ENCODE results near the gene POU3F1. TPM values are rescaled to one million over a fixed set of nuclear protein-coding genes. Genes with fewer than 3 reads are reported as not detected.

POU3F1 gene
- total and polyA plus RNA-seq, 10 of the 15 experiments (the other 5 are each of a cell fraction or from before 2014, with no cell fraction given) = 0.04 to 0.53 (median 0.10) TPM; not detected in 3

GRCh38 chr1:38003261-38004250 is 43.0 kb downstream of the POU3F1 start:
- H3K4me1 ChIP-seq (ENCODE audit: control insufficient read depth, insufficient read depth, low read length) = peaks cover 27% of the 10 kb centered on the region
- ChIA-PET RAD21 (ENCODE audit: unreplicated experiment) (interaction anchor here (0.7 to 1.2 kb wide), 2 partner anchors 14 to 50 kb away, joined by 3 read pairs; no protein-coding TSS in a partner anchor), POLR2A (interaction anchor here (0.8 to 1.7 kb wide), 2 partner anchors 10 kb away, joined by 3 to 4 read pairs; no protein-coding TSS in a partner anchor), CTCF (interaction anchor here (0.6 to 1.4 kb wide), 8 partner anchors 9 to 832 kb away, joined by 3 to 9 read pairs (median 4); partner anchors contain the start of genes SF3A3 and UTP11), SMC1A (ENCODE audit: uncharacterized antibody, unreplicated experiment) (interaction anchor here (0.8 to 1.1 kb wide), 3 partner anchors 10 to 14 kb away, joined by 3 to 4 read pairs (median 3); partner anchors contain the start of gene SF3A3)
- FAIRE-seq = no peak
- WGBS (ENCODE audit: insufficient coverage, insufficient replicate concordance, low lambda C conversion rate, missing lambda C conversion rate) = 64% methylated on average over 8 of the region's 8 CpGs
- H3K9ac ChIP-seq (ENCODE audit: control insufficient read depth, insufficient read depth, low read length) = peak overlapping the region; percentile 69
- no peaks in the 10 kb centered on the region for H3K36me3 ChIP-seq (ENCODE audit: control insufficient read depth in 2 of 2, insufficient read depth in 2 of 2, low read length in 1 of 2)
- 0 out of 4 replicates have a peak, but pooled peaks cover 0 to 2% of the 10 kb centered on the region in 2 experiments for H3K27me3 ChIP-seq (replicated peaks in 1 of 2; ENCODE audit: control insufficient read depth in 2 of 2, insufficient read depth in 2 of 2, low read length in 1 of 2)
- no peaks in the 10 kb centered on the region for H4K20me1 ChIP-seq (ENCODE audit: control insufficient read depth, insufficient read depth)
- H3K4me2 ChIP-seq (ENCODE audit: control insufficient read depth, insufficient read depth) = peak overlapping the region; percentile 56
- intact Hi-C loops (cut with micrococcal nuclease; ENCODE audit: unreplicated experiment) (no loop called here), in situ Hi-C loops (cut with MboI) (no loop called here)
- no peaks in the 10 kb centered on the region for H3K9me3 ChIP-seq (replicated peaks; ENCODE audit: control insufficient read depth, insufficient read depth, low read length)
- no peak for DNase-seq (ENCODE audit: low read depth, low spot score)
- no peak for ATAC-seq
- H3K79me2 ChIP-seq (ENCODE audit: control insufficient read depth, insufficient read depth, low read length) = peaks cover 18% of the 10 kb centered on the region
- no peak overlapping the region; the same call in 1 of the 2 replicates for H2AFZ ChIP-seq (ENCODE audit: control insufficient read depth, low read depth, low read length)
- no peak for TF ChIP-seq YY1 (IDR thresholded peaks at IDR 0.05; ENCODE audit: low read depth, low read length)
- no peak for TF ChIP-seq MEF2B (IDR thresholded peaks at IDR 0.05; ENCODE audit: partially characterized antibody, poor library complexity, severe bottlenecking)
- TF ChIP-seq SIX5 (IDR thresholded peaks at IDR 0.05; ENCODE audit: low read depth, low read length, severe bottlenecking) = no peak
- no peak for TF ChIP-seq ZNF217 (IDR thresholded peaks at IDR 0.05)
- H3K27ac ChIP-seq (ENCODE audit: control insufficient read depth, insufficient read depth) = peak overlapping the region; percentile 5; the same call in 1 of the 2 replicates
- BruUV-seq (replicated peaks) = no TSS peak
- H3K4me3 ChIP-seq = peak overlapping the region; percentile 72

Data from GM12878 (cell line).